Sigmoid colon (tissue), 7 donors: Measurements from ENCODE around the gene CHRNA9. TPM values are rescaled to one million over a fixed set of nuclear protein-coding genes. Genes with fewer than 3 reads are reported as not detected.

Experiments
- DNase-seq: peaks from one replicate; pipeline ENCODE4 v3.0.0-alpha.2; 2019
- H3K27ac ChIP-seq, 4 donors: fragments of 200-600 bp; sonication (generic); one replicate each; pipeline ENCODE4 v1.5.1; 2016 to 2019; ENCODE audit warnings: mild to moderate bottlenecking in 1 of 4
- H3K27me3 ChIP-seq, 3 donors: fragments of 200-600 bp; sonication (generic); one replicate each; pipeline ENCODE4 v1.5.1; 2019; ENCODE audit warnings: mild to moderate bottlenecking in 1 of 3
- H3K36me3 ChIP-seq, 4 donors: fragments of 200-600 bp; sonication (generic); one replicate each; pipeline ENCODE4 v1.5.1; 2016 to 2019
- H3K4me1 ChIP-seq, 4 donors: fragments of 200-600 bp; sonication (generic); one replicate each; pipeline ENCODE4 v1.5.1; 2017 to 2019
- H3K4me3 ChIP-seq, 4 donors: fragments of 200-600 bp; sonication (generic); one replicate each; pipeline ENCODE4 v1.5.1; 2017 to 2019; ENCODE audit warnings: mild to moderate bottlenecking in 2 of 4, moderate library complexity in 1 of 4
- H3K9me3 ChIP-seq, 4 donors: fragments of 200-600 bp in 3 of 4; sonication (generic) in 3 of 4; one replicate each; pipeline versions ENCODE4 v1.5.1 to v1.6.1; 2013 to 2019
- EP300 ChIP-seq, 4 donors: sonication (generic); formaldehyde crosslinking; IDR thresholded peaks; one replicate each; pipeline ENCODE4 v1.6.1; 2017; ENCODE audit warnings: antibody characterized with exemption in 4 of 4
- POLR2A ChIP-seq, 2 donors: fragments of 450-650 bp; IDR thresholded peaks; one replicate each; pipeline ENCODE4 v1.6.1; 2016; ENCODE audit warnings: antibody characterized with exemption in 2 of 2, mild to moderate bottlenecking in 2 of 2, moderate library complexity in 2 of 2
- POLR2AphosphoS5 ChIP-seq, 4 donors: sonication (generic); formaldehyde crosslinking; IDR thresholded peaks; one replicate each; pipeline ENCODE4 v1.6.1; 2017; ENCODE audit warnings: antibody characterized with exemption in 4 of 4
- WGBS, 2 donors: extraction: QIAGEN DNeasy Blood & Tissue Kit; methylation state at CpG; one replicate each; pipeline ENCODE4 v1.1.7; 2013; 5-methylcytosine and 5-hydroxymethylcytosine counted together
- intact Hi-C: fragments of 100-400 bp; cut with DNase I; formaldehyde crosslinking; loops from one replicate; pipeline ENCODE4 v1.15.1; 2023
- polyA plus RNA-seq, 3 donors: library from polyadenylated mRNA; stranded (reverse); fragments of 200-250 nt; gene quantifications; one replicate each; pipeline ENCODE4 v1.2.3, GENCODE V29; 2013
- total RNA-seq, 4 donors: library from RNA; depleted of rRNA; stranded (reverse); fragments of >200 nt; gene quantifications; one replicate each; pipeline ENCODE4 v1.1.0, GENCODE V29; 2016
- TF ChIP-seq, protein P1 (sequence below), 4 experiments: fragments of 450-650 bp in 3 of 4; fragments of 200-600 bp in 1 of 4; IDR thresholded peaks; one replicate each; pipeline ENCODE4 v1.5.1; 2016 to 2019; ENCODE audit warnings: antibody characterized with exemption in 4 of 4, mild to moderate bottlenecking in 3 of 4, moderate library complexity in 2 of 4
- donor health status: healthy with polysubstance abuse.
- donor health status: Bipolar disorder and iron deficiency.
- donor health status: healthy.

CHRNA9 gene
- total and polyA plus RNA-seq, 7 donors, result not detected

DNA sequence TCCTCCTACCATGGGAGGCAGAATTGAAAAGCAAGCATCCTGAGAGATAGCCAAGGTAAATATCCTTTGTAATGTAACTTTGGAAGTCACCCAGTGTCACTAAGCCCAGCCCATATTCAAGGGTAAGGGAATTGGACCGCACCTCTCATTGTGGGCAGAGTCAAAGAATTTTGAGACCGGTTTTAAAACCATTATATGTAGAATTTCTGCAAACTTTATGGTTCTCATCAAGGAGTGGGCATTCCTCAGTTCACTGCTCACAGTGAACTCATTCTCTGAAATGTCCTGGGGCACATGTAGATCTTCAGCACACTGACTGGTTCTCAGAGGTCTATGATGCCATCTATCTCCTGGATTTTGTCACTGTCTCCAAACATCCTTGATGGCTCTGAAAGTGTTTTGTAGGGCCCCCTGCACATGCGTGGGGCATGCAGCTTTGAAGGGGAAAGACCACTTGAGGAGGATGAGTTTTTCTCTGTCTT is 35.3 kb upstream of the CHRNA9 start:
- WGBS, 2 donors, result 19 to 47% methylated on average over 3 of the region's 3 CpGs
- intact Hi-C loops, result no loop called here
- no peak overlapping the region for H3K27ac ChIP-seq
- H3K4me1 ChIP-seq, result no peaks in the 10 kb centered on the region
- TF ChIP-seq EP300 (IDR thresholded peaks at IDR 0.05), result no peak
- no peak for TF ChIP-seq POLR2A (IDR thresholded peaks at IDR 0.05)
- no peak for TF ChIP-seq POLR2AphosphoS5 (IDR thresholded peaks at IDR 0.05)
- TF ChIP-seq, protein P1, sequence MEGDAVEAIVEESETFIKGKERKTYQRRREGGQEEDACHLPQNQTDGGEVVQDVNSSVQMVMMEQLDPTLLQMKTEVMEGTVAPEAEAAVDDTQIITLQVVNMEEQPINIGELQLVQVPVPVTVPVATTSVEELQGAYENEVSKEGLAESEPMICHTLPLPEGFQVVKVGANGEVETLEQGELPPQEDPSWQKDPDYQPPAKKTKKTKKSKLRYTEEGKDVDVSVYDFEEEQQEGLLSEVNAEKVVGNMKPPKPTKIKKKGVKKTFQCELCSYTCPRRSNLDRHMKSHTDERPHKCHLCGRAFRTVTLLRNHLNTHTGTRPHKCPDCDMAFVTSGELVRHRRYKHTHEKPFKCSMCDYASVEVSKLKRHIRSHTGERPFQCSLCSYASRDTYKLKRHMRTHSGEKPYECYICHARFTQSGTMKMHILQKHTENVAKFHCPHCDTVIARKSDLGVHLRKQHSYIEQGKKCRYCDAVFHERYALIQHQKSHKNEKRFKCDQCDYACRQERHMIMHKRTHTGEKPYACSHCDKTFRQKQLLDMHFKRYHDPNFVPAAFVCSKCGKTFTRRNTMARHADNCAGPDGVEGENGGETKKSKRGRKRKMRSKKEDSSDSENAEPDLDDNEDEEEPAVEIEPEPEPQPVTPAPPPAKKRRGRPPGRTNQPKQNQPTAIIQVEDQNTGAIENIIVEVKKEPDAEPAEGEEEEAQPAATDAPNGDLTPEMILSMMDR (IDR thresholded peaks at IDR 0.05), result no peak
- H3K9me3 ChIP-seq, result no peaks in the 10 kb centered on the region
- H3K4me3 ChIP-seq, result no peak overlapping the region
- DNase-seq, result no peak
- no peaks in the 10 kb centered on the region for H3K27me3 ChIP-seq
- H3K36me3 ChIP-seq, result no peaks in the 10 kb centered on the region

GRCh38 chr4:40300371-40301162 is 34.6 kb upstream of the CHRNA9 start:
- DNase-seq, result no peak
- H3K36me3 ChIP-seq, result no peaks in the 10 kb centered on the region
- WGBS, 2 donors, result 71 to 88% methylated on average over 9 of the region's 9 CpGs
- TF ChIP-seq, protein P1 (IDR thresholded peaks at IDR 0.05), result no peak
- TF ChIP-seq EP300 (IDR thresholded peaks at IDR 0.05) (no peak), POLR2A (IDR thresholded peaks at IDR 0.05) (no peak), POLR2AphosphoS5 (IDR thresholded peaks at IDR 0.05) (no peak)
- H3K27me3 ChIP-seq, result no peaks in the 10 kb centered on the region
- no peak overlapping the region for H3K4me3 ChIP-seq
- no peaks in the 10 kb centered on the region for H3K9me3 ChIP-seq
- intact Hi-C loops, result no loop called here
- H3K27ac ChIP-seq, result no peak overlapping the region
- H3K4me1 ChIP-seq, result no peaks in the 10 kb centered on the region

GRCh38 chr4:40301603-40302002 is 33.5 kb upstream of the CHRNA9 start:
- Histone ChIP-seq H3K4me3 (no peak overlapping the region), H3K4me1 (no peaks in the 10 kb centered on the region), H3K36me3 (no peaks in the 10 kb centered on the region), H3K9me3 (no peaks in the 10 kb centered on the region), H3K27me3 (no peaks in the 10 kb centered on the region), H3K27ac (no peak overlapping the region)
- TF ChIP-seq POLR2AphosphoS5 (IDR thresholded peaks at IDR 0.05) (no peak), EP300 (IDR thresholded peaks at IDR 0.05) (no peak), POLR2A (IDR thresholded peaks at IDR 0.05) (no peak)
- TF ChIP-seq, protein P1 (IDR thresholded peaks at IDR 0.05), result no peak
- intact Hi-C loops, result no loop called here
- WGBS, 2 donors, result 43 to 78% methylated on average over 7 of the region's 7 CpGs
- peak; percentile 47 for DNase-seq

GRCh38 chr4:40303751-40304150 is 31.4 kb upstream of the CHRNA9 start:
- no peaks in the 10 kb centered on the region for H3K36me3 ChIP-seq
- no peaks in the 10 kb centered on the region for H3K9me3 ChIP-seq
- H3K27ac ChIP-seq, result no peak overlapping the region
- TF ChIP-seq, protein P1 (IDR thresholded peaks at IDR 0.05), result no peak
- no peak for TF ChIP-seq POLR2A (IDR thresholded peaks at IDR 0.05)
- no peak for TF ChIP-seq POLR2AphosphoS5 (IDR thresholded peaks at IDR 0.05)
- no peak for TF ChIP-seq EP300 (IDR thresholded peaks at IDR 0.05)
- WGBS, 2 donors, result 95% methylated on average over 2 of the region's 2 CpGs
- no peaks in the 10 kb centered on the region for H3K27me3 ChIP-seq
- H3K4me1 ChIP-seq, result peaks cover 0 to under 1% (median 0%) of the 10 kb centered on the region in 4 donors
- no peak overlapping the region for H3K4me3 ChIP-seq
- intact Hi-C loops, result no loop called here
- no peak for DNase-seq
